Epithelial cell of esophagus (primary cell): Measurements from ENCODE around the gene MGLL.

Experiments used
- DNase-seq: peaks from one replicate; pipeline ENCODE4 v3.0.0; 2010; ENCODE audit warnings: low read depth
- H3K4me3 ChIP-seq: 2 replicates; pipeline ENCODE4 v1.5.1; 2011; ENCODE audit warnings: mild to moderate bottlenecking, low read length, control low read depth
- TF ChIP-seq, protein P1 (sequence below): IDR thresholded peaks from 2 replicates; pipeline ENCODE4 v1.5.1; 2011; ENCODE audit warnings: low read depth, mild to moderate bottlenecking, low read length, control low read depth, inconsistent platforms; ENCODE audit not compliant: insufficient read depth; ENCODE audit errors: missing control alignments

The MGLL gene

DNA sequence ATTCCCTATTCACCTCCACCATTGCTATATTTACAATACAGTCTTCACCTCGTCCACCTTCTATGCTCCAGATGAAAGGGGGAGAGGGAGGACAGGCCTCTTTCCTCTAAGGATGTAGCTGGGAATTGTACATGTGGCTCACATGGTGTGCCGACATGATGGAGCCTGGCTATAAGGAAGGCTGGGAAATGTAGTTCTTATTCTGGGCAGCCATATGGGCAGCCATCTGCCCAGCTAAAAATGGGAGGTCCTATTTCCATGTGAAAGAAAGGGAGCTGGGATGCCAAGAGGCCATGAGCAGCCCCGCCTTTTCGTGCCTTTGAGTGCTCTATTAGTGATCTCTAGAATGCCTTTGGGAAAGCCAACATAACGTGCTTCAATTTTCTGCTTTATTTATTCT, 27.1 kb upstream of the MGLL start:
- H3K4me3 ChIP-seq: no peak overlapping the region
- no peak for DNase-seq
- TF ChIP-seq, protein P1, sequence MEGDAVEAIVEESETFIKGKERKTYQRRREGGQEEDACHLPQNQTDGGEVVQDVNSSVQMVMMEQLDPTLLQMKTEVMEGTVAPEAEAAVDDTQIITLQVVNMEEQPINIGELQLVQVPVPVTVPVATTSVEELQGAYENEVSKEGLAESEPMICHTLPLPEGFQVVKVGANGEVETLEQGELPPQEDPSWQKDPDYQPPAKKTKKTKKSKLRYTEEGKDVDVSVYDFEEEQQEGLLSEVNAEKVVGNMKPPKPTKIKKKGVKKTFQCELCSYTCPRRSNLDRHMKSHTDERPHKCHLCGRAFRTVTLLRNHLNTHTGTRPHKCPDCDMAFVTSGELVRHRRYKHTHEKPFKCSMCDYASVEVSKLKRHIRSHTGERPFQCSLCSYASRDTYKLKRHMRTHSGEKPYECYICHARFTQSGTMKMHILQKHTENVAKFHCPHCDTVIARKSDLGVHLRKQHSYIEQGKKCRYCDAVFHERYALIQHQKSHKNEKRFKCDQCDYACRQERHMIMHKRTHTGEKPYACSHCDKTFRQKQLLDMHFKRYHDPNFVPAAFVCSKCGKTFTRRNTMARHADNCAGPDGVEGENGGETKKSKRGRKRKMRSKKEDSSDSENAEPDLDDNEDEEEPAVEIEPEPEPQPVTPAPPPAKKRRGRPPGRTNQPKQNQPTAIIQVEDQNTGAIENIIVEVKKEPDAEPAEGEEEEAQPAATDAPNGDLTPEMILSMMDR: no peak

DNA sequence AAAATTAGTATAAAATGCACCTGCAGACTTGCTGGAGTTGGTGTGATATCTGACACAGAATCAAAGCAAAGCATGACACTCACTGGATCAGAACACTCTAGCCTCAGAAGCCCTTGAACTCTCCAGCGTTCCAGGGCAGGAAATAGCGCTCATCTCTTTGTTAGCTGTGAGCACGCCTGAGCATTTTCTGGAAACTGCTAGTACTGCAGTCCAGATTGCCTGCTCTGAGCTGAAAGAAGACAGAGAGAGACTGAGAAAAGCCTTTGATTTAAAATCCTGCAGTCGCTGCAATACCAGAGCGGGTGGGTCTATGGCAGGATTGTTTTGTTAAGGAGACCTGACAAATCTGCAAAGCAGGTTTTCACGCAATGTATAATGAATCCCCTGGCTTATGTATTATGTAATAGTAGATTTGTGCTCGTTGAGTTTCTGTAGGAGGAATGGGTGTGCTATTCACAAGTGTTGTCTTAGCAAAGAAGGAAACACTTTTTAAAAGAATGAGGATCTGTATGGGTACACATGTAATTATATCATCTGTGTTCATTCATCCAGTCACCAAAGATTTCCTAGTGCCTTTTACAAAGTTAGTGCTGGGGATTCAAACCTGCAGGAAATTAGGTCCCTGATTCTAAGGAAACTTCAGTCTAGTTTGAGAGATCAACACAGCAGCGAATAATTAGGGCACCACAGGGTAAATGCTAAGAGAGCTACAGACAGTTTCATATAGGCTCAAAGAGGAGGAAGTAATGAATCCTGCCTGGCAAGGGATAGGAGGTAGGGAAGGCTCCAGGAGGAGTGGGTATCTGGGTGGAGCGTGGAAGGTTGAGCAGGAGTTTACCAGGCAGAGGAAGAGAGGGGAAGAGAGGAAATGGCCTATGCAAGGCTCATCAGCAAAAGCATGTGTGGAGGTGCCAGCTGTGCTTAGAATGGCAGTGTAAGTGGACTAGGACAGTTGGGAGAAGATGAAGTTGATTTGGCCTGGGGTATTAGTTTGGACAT, 26.1 kb upstream of the MGLL start:
- TF ChIP-seq, protein P1: peak; percentile 24
- H3K4me3 ChIP-seq: no peak overlapping the region
- DNase-seq: peak; percentile 51

DNA sequence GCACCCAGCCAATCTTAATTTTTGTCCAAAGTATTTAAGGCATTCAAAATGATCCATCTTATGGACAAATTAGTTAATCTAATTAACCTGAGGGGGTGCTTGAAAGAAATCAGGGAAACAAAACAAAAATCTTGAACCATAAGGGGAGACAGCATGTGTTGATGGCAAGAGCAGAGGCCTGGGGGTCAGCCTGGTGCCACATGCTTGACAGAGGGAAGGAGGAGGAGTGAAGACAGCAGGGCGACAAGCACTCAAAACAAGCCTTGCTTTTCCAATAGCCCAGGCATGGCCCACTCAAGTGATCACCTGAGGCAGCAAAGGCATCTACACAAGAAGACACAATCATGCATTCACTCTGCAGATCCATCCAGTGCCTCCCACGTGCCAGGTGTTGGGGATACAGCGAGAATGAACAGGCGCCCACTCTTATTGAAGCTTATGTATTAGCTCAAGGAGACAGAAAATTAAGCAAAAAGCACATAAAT, 25.0 kb upstream of the MGLL start:
- no peak for DNase-seq
- TF ChIP-seq, protein P1: no peak
- H3K4me3 ChIP-seq: no peak overlapping the region

DNA sequence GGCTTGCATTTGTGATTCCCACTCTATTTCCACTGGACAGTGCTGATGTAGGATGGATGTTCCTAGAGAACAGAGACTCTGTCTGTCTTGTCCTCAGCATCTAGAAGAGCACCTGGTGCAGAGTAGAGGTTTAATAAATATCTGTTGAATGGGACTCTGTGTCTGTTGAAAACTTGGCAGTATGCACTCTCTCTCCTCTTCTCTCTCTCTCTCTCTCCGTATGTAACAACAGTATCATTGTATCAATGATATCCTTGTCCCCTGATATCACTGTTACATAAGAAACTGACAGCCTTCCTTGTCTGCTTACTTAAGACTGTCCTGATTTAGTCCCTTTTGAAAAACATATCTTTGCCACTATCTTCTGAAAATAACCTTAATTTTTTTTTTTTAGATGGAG, 24.3 kb upstream of the MGLL start:
- H3K4me3 ChIP-seq: no peak overlapping the region
- DNase-seq: no peak
- TF ChIP-seq, protein P1: no peak

DNA sequence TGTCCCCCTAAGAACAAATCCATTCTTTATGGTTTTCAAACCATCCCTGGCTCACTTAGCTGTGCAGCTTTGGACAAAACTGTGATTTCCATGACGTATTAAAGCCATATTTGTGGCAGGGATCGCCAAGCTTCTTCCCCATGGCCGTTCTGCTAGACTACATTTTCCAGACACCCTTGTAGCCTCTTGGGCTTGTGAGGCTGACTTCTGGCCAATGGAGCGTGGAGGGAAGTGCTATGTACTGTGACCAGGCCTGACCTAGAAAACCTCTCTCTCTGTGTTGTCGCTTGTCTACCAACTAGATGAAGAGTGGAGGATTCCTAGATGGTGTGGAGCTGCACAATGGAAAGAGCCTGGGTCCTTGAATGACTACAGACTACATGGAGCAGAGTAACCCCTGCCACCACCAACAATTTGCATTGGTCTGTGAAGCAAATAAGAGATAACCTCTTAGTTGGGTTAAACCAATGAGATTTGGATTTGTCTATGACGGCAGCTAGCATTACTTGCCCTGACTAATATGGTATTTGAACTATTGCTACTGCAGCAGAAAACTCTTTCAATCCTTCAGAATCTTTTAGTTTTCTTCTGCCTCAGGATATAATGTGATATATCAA, 22.1 kb upstream of the MGLL start:
- H3K4me3 ChIP-seq: no peak overlapping the region
- no peak for DNase-seq
- TF ChIP-seq, protein P1: no peak

DNA sequence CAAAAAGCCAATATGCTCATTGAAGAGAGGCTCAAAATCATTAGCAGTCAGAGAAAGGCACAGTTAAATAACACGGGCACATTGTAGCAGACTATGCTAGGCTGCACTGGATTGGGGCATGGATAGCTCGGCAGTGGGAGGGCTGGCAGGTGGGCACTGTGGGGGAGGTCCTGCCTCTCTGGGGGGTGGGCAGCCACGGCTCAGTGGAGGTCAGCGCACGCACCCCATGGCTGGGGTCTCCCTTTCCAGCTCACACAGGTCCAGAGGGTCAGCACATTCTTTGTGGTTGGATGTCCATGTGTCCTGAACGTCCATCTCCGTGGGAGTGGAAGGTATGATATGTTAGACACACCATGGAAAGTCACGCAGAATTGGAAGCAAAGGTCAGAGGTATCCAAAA, 18.4 kb upstream of the MGLL start:
- H3K4me3 ChIP-seq: no peak overlapping the region
- TF ChIP-seq, protein P1: no peak
- DNase-seq: no peak

DNA sequence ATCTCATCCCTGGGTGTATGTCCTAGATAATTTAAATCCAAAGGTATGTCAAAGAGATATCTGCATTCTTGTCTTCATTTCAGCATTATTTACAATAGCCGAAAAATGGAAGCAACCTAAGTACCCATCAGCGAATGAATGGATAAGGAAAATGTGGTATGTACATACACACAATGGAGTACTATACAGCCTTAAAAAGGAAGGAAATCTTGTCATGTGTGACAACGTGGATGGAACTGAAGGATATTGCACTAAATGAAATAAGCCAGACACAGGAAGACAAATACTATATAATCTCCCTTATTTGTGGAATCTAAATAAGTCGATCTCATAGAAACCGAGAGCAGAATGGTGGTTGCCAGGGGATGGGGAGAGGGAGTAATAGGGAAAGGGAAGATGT, 16.8 kb upstream of the MGLL start:
- TF ChIP-seq, protein P1: no peak
- DNase-seq: no peak
- no peak overlapping the region for H3K4me3 ChIP-seq
